ENCODE measurements around the gene MCOLN2. TPM values are rescaled to one million over a fixed set of nuclear protein-coding genes. Genes with fewer than 3 reads are reported as not detected.

The MCOLN2 gene
- total and polyA plus RNA-seq, 2 of the 4 experiments (the other 2 are of a cell fraction): 0.43 to 0.54 TPM

DNA sequence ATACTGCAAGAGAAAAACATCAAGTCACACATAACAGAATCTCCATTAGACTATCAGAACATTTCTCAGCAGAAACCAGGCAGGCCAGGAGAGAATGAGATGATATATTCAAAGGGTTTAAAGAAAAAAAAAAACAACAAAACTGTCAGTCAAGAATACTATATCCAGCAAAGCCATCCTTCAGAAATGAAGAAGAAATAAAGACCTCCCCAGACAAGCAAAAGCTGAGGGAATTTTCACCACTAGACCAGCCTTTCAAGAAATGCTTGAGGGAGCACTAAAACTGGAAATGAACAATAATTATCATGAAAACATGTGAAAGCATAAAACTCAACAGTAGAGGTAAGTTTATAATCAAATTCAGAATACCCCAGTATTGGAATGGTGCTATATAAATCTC is 47.2 kb downstream of the MCOLN2 start:
- no peak overlapping the region for H2BK15ac ChIP-seq (ENCODE audit: low read depth, low read length)
- no peak overlapping the region for H2BK5ac ChIP-seq (ENCODE audit: low read depth, low read length, poor library complexity, severe bottlenecking)
- no peak overlapping the region for H3K23ac ChIP-seq (ENCODE audit: low read depth, low read length)
- intact Hi-C loops (cut with micrococcal nuclease): no loop called here
- no peak overlapping the region for H2BK20ac ChIP-seq (ENCODE audit: low read depth, low read length)
- H2AFZ ChIP-seq (replicated peaks; ENCODE audit: low read length, poor library complexity): no peak overlapping the region
- BruUV-seq (replicated peaks): no TSS peak
- H3K4me3 ChIP-seq (ENCODE audit: insufficient read depth, low read depth, low read length): no peak overlapping the region
- H4K5ac ChIP-seq (ENCODE audit: low read depth, low read length): no peak overlapping the region
- H2AK5ac ChIP-seq (ENCODE audit: low read depth, low read length): no peak overlapping the region
- no peak overlapping the region for H4K8ac ChIP-seq (ENCODE audit: low read depth in 2 of 2, low read length in 2 of 2)
- peaks cover 8% of the 10 kb centered on the region for H3K9me1 ChIP-seq (ENCODE audit: insufficient read depth, low read length)
- no peak for DNase-seq
- no peak overlapping the region for H3K14ac ChIP-seq (replicated peaks; ENCODE audit: low read depth, low read length)
- in situ Hi-C loops (cut with MboI; ENCODE audit: low sequenced_read_pairs): loop anchor here (5.0 to 25.0 kb wide), 2 partner anchors 308 to 337 kb away; partner anchors contain the start of gene C1orf52
- ChIA-PET CTCF (interaction anchor here (0.7 kb wide), 1 partner anchor 471 kb away, joined by 3 read pairs; the partner anchor contains the start of gene RPF1), POLR2A (ENCODE audit: unreplicated experiment) (no interaction called here)
- 0 out of 2 replicates have a peak, but pooled peaks cover under 1% of the 10 kb centered on the region for H4K20me1 ChIP-seq (ENCODE audit: insufficient read depth, low read length)
- H2AK9ac ChIP-seq (replicated peaks; ENCODE audit: low read depth, low read length, poor library complexity): no peak overlapping the region
- H3K9ac ChIP-seq (ENCODE audit: low read depth, low read length): no peak overlapping the region
- H3K36me3 ChIP-seq (ENCODE audit: control insufficient read depth, insufficient read depth, low read length): no peaks in the 10 kb centered on the region
- no peaks in the 10 kb centered on the region; the same call in 1 of the 2 replicates for H3K27me3 ChIP-seq (ENCODE audit: control insufficient read depth, insufficient read depth, low read length)
- H3K27ac ChIP-seq (ENCODE audit: insufficient read depth, low read length): no peak overlapping the region
- H3K18ac ChIP-seq (ENCODE audit: low read depth, low read length): no peak overlapping the region
- no peak overlapping the region for H3K56ac ChIP-seq (ENCODE audit: extremely low read depth, insufficient read depth, low read length)
- dilution Hi-C loops (cut with HindIII; ENCODE audit: low sequenced_read_pairs, unreplicated experiment): no loop called here
- no peak overlapping the region for H4K91ac ChIP-seq (ENCODE audit: insufficient read depth, low read depth, low read length)
- H3K79me1 ChIP-seq (ENCODE audit: low read depth in 1 of 2, low read length in 2 of 2): no peaks in the 10 kb centered on the region
- TF ChIP-seq MXI1 (IDR thresholded peaks at IDR 0.05; ENCODE audit: borderline replicate concordance, low read depth, low read length) (no peak), MAZ (IDR thresholded peaks at IDR 0.05; ENCODE audit: borderline replicate concordance, low read depth, low read length) (no peak), MAFK (IDR thresholded peaks at IDR 0.05; ENCODE audit: low read depth, low read length) (no peak)
- H3K4me1 ChIP-seq (ENCODE audit: control insufficient read depth, insufficient read depth, low read length): peaks cover 11% of the 10 kb centered on the region
- H3K9me3 ChIP-seq (ENCODE audit: control insufficient read depth, insufficient read depth, low read length): peaks cover 2% of the 10 kb centered on the region; the same call in 1 of the 2 replicates
- H2BK120ac ChIP-seq (ENCODE audit: low read depth, low read length): no peak overlapping the region
- H3K4ac ChIP-seq (ENCODE audit: low read depth, low read length): no peak overlapping the region
- H3K4me2 ChIP-seq (ENCODE audit: low read depth, low read length): no peak overlapping the region
- ATAC-seq (ENCODE audit: low read depth): no peak

All from IMR-90 (cell line).